Endothelial cell of umbilical vein (primary cell): ENCODE results near the gene SYT2. TPM values are rescaled to one million over a fixed set of nuclear protein-coding genes. Genes with fewer than 3 reads are reported as not detected.

ENCODE experiments used
- BruUV-seq: library from RNA; stranded (reverse); fragments of 400-500 nt; replicated peaks from 2 replicates; lab custom pipeline; 2021; lab: Mats Ljungman, UMichigan
- CTCF ChIA-PET: fragments of 300-600, 350-600 bp; sonication (Branson Sonifier 250); formaldehyde crosslinking; loops from one replicate; lab custom pipeline; 2021; ENCODE audit warnings: antibody characterized with exemption, inconsistent platforms; lab: Charles Lee
- POLR2A ChIA-PET: fragments of 300-600, 350-600 bp; sonication (Branson Sonifier 250); formaldehyde crosslinking; loops from one replicate; lab custom pipeline; 2021; ENCODE audit warnings: antibody characterized with exemption, inconsistent platforms; lab: Charles Lee
- DNase-seq: peaks from one replicate; pipeline ENCODE4 v3.0.0-alpha.2; 2011; ENCODE audit warnings: low read depth, low spot score
- FAIRE-seq: peaks from 2 replicates; lab custom pipeline; 2011; peaks lifted over from hg19 to GRCh38; lab: Jason Lieb, UNC
- H2AFZ ChIP-seq: 2 replicates; pipeline ENCODE4 v1.6.0; 2012; ENCODE audit warnings: low read depth, low read length, control low read depth, inconsistent platforms
- H3K27ac ChIP-seq: 2 replicates; pipeline ENCODE4 v1.5.1; 2011; ENCODE audit warnings: low read depth, mild to moderate bottlenecking, control low read depth, low read length, moderate library complexity; ENCODE audit not compliant: insufficient read depth
- H3K27me3 ChIP-seq, 2 experiments: 2 replicates each; pipeline versions ENCODE4 v1.6.0 to v1.6.1; 2011; ENCODE audit warnings: low read length in 2 of 2, mixed read lengths in 1 of 2; ENCODE audit not compliant: control insufficient read depth in 2 of 2, insufficient read depth in 2 of 2
- H3K36me3 ChIP-seq, 2 experiments: 2 replicates in 1 of 2; 3 replicates in 1 of 2; pipeline ENCODE4 v1.5.1; 2011; ENCODE audit warnings: low read length in 2 of 2, mild to moderate bottlenecking in 1 of 2, moderate library complexity in 1 of 2; ENCODE audit not compliant: control insufficient read depth in 2 of 2, insufficient read depth in 2 of 2; ENCODE audit errors: extremely low read depth in 1 of 2
- H3K4me1 ChIP-seq: 3 replicates; pipeline ENCODE4 v1.5.1; 2011; ENCODE audit warnings: mild to moderate bottlenecking, low read length; ENCODE audit not compliant: control insufficient read depth, insufficient read depth; ENCODE audit errors: extremely low read depth
- H3K4me2 ChIP-seq: 2 replicates; pipeline ENCODE4 v1.6.1; 2011; ENCODE audit warnings: low read length, control low read depth, mixed read lengths; ENCODE audit not compliant: insufficient read depth
- H3K4me3 ChIP-seq, 3 experiments: fragments of 200-600 bp in 1 of 3; sonication (generic), shearing (Covaris generic) in 1 of 3; replicated peaks in 1 of 3; 2 replicates each; pipeline ENCODE4 v1.5.1; 2011 to 2016; ENCODE audit warnings: control low read depth in 3 of 3, low read length in 3 of 3, mild to moderate bottlenecking in 2 of 3, inconsistent platforms in 1 of 3, low read depth in 1 of 3, moderate library complexity in 1 of 3; ENCODE audit not compliant: insufficient read depth in 1 of 3
- H3K79me2 ChIP-seq: 2 replicates; pipeline ENCODE4 v1.6.0; 2012; ENCODE audit warnings: low read length, inconsistent platforms; ENCODE audit not compliant: control insufficient read depth, insufficient read depth
- H3K9ac ChIP-seq: replicated peaks from 2 replicates; pipeline ENCODE3; 2011; ENCODE audit warnings: low read length, control low read depth; ENCODE audit not compliant: insufficient read depth; ENCODE audit errors: extremely low read depth
- H3K9me1 ChIP-seq: replicated peaks from 3 replicates; pipeline ENCODE4 v1.6.0; 2011; ENCODE audit warnings: mild to moderate bottlenecking, low read length; ENCODE audit not compliant: control insufficient read depth, insufficient read depth; ENCODE audit errors: extremely low read depth
- H3K9me3 ChIP-seq: replicated peaks from 2 replicates; pipeline ENCODE4 v1.5.1; 2012; ENCODE audit warnings: low read length, inconsistent platforms; ENCODE audit not compliant: control insufficient read depth, insufficient read depth
- H4K20me1 ChIP-seq: replicated peaks from 2 replicates; pipeline ENCODE3; 2011; ENCODE audit warnings: mild to moderate bottlenecking, low read length; ENCODE audit not compliant: control insufficient read depth, insufficient read depth; ENCODE audit errors: extremely low read depth
- EZH2 ChIP-seq: IDR thresholded peaks from 2 replicates; pipeline ENCODE4 v1.6.1; 2012; ENCODE audit warnings: borderline replicate concordance, low read depth, mild to moderate bottlenecking, moderate library complexity, low read length, inconsistent platforms; ENCODE audit not compliant: severe bottlenecking
- FOS ChIP-seq: IDR thresholded peaks from 2 replicates; pipeline ENCODE4 v1.6.1; 2011; ENCODE audit warnings: mild to moderate bottlenecking, low read length, moderate library complexity, borderline replicate concordance; ENCODE audit not compliant: insufficient read depth
- GATA2 ChIP-seq: IDR thresholded peaks from 2 replicates; pipeline ENCODE4 v1.7.0; 2011; ENCODE audit warnings: low read depth, mild to moderate bottlenecking, moderate library complexity, mixed read lengths, low read length; ENCODE audit not compliant: insufficient read length, insufficient read depth
- JUN ChIP-seq: IDR thresholded peaks from 2 replicates; pipeline ENCODE4 v1.6.1; 2011; ENCODE audit warnings: borderline replicate concordance, low read depth; ENCODE audit not compliant: insufficient read length, insufficient read depth
- MYC ChIP-seq: IDR thresholded peaks from one replicate; pipeline ENCODE4 v1.6.1; 2011; ENCODE audit warnings: mild to moderate bottlenecking, low read depth, low read length
- POLR2A ChIP-seq: IDR thresholded peaks from 2 replicates; pipeline ENCODE4 v1.6.1; 2012; ENCODE audit warnings: low read depth, mild to moderate bottlenecking, control low read depth, low read length
- POLR2AphosphoS5 ChIP-seq: IDR thresholded peaks from 2 replicates; pipeline ENCODE4 v1.6.1; 2012; ENCODE audit warnings: low read depth, mild to moderate bottlenecking, control low read depth, low read length, moderate library complexity; ENCODE audit not compliant: insufficient read depth
- dilution Hi-C: fragments of 300-500 bp; cut with MboI; formaldehyde crosslinking; loops from one replicate; pipeline ENCODE4 v1.15.0; 2019; ENCODE audit warnings: low sequenced_read_pairs; ENCODE audit not compliant: extremely low pct_ligation_motif_present
- intact Hi-C: fragments of 100-400 bp; cut with micrococcal nuclease; formaldehyde crosslinking; loops from one replicate; pipeline ENCODE4 v1.10.0; 2022
- polyA plus RNA-seq, 4 experiments: library from polyadenylated mRNA; depleted of rRNA in 3 of 4; stranded (reverse) in 3 of 4; unstranded in 1 of 4; fragments of >200 nt; gene quantifications; 2 replicates each; pipeline versions ENCODE4 v1.2.1 to v1.2.3, GENCODE V29; 2011 to 2012; ENCODE audit warnings: missing spikeins in 1 of 4
- total RNA-seq: library from RNA; stranded (reverse); gene quantifications from 2 replicates; pipeline ENCODE4 v1.2.3, GENCODE V29; 2021
- TF ChIP-seq, protein P1 (sequence below): IDR thresholded peaks from 2 replicates; pipeline ENCODE4 v1.6.1; 2011; ENCODE audit not compliant: insufficient read depth, insufficient read length
- TF ChIP-seq, protein P2 (sequence below), 2 donors: IDR thresholded peaks; 1 replicate in 1 of 2; 2 replicates in 1 of 2; pipeline ENCODE4 v1.5.1; 2011; ENCODE audit warnings: low read length in 2 of 2, mild to moderate bottlenecking in 2 of 2, moderate library complexity in 2 of 2, control low read depth in 1 of 2, inconsistent platforms in 1 of 2, low read depth in 1 of 2; ENCODE audit not compliant: insufficient read depth in 1 of 2; ENCODE audit errors: extremely low read depth in 1 of 2

SYT2 gene
- total and polyA plus RNA-seq, 2 donors (not counting 3 experiments of a cell fraction or from before 2014, with no cell fraction given) = not detected

DNA sequence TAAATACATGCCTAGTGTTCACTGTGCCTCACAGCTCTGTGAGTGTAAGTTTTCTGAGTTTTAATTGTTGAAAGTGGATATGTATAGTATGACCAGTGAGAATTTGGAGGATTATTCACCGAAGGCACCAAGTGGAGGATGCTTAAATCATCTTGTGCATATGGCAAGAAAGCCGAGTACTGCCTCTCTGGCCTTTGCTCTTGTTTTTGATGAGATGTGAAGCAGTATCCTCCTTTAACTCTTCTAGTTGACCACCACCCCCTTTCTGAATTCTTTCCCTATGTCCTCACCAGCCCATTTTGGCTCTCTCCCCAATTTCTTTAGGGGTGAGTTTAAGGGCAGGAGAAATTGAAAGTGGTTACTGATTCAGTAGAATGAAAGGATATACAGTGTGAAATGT is 130.4 kb downstream of the SYT2 start:
- no peaks in the 10 kb centered on the region for H4K20me1 ChIP-seq
- no peaks in the 10 kb centered on the region for H3K27me3 ChIP-seq
- dilution Hi-C loops = no loop called here
- H3K4me1 ChIP-seq = no peaks in the 10 kb centered on the region
- FAIRE-seq = no peak
- BruUV-seq = no TSS peak
- no peak overlapping the region for H3K27ac ChIP-seq
- POLR2A ChIA-PET = no interaction called here
- no peaks in the 10 kb centered on the region for H3K36me3 ChIP-seq
- H3K4me2 ChIP-seq = no peak overlapping the region
- no peak overlapping the region for H2AFZ ChIP-seq
- CTCF ChIA-PET = interaction anchor here (1.0 kb wide), 1 partner anchor 9 kb away, joined by 3 read pairs; no protein-coding TSS in a partner anchor
- no peak overlapping the region for H3K9ac ChIP-seq
- no peaks in the 10 kb centered on the region for H3K9me1 ChIP-seq
- TF ChIP-seq GATA2 (no peak), POLR2AphosphoS5 (no peak), JUN (no peak), FOS (no peak), POLR2A (no peak), MYC (no peak), EZH2 (no peak)
- TF ChIP-seq, protein P1, sequence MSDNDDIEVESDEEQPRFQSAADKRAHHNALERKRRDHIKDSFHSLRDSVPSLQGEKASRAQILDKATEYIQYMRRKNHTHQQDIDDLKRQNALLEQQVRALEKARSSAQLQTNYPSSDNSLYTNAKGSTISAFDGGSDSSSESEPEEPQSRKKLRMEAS = no peak
- TF ChIP-seq, protein P2, sequence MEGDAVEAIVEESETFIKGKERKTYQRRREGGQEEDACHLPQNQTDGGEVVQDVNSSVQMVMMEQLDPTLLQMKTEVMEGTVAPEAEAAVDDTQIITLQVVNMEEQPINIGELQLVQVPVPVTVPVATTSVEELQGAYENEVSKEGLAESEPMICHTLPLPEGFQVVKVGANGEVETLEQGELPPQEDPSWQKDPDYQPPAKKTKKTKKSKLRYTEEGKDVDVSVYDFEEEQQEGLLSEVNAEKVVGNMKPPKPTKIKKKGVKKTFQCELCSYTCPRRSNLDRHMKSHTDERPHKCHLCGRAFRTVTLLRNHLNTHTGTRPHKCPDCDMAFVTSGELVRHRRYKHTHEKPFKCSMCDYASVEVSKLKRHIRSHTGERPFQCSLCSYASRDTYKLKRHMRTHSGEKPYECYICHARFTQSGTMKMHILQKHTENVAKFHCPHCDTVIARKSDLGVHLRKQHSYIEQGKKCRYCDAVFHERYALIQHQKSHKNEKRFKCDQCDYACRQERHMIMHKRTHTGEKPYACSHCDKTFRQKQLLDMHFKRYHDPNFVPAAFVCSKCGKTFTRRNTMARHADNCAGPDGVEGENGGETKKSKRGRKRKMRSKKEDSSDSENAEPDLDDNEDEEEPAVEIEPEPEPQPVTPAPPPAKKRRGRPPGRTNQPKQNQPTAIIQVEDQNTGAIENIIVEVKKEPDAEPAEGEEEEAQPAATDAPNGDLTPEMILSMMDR (IDR thresholded peaks at IDR 0.05; ENCODE audit: extremely low read depth in 1 of 2, insufficient read depth in 1 of 2, low read depth in 1 of 2, low read length in 2 of 2) = no peak
- intact Hi-C loops = no loop called here
- no peak overlapping the region for H3K4me3 ChIP-seq
- H3K9me3 ChIP-seq = no peaks in the 10 kb centered on the region
- DNase-seq = no peak
- no peaks in the 10 kb centered on the region for H3K79me2 ChIP-seq
